NK-92 (cell line): ENCODE data around the gene PLXND1.

Experiments
- DNase-seq: peaks from one replicate; lab custom pipeline; 2025; ENCODE audit not compliant: unreplicated experiment; lab: John Stamatoyannopoulos, UW

Gene PLXND1

DNA sequence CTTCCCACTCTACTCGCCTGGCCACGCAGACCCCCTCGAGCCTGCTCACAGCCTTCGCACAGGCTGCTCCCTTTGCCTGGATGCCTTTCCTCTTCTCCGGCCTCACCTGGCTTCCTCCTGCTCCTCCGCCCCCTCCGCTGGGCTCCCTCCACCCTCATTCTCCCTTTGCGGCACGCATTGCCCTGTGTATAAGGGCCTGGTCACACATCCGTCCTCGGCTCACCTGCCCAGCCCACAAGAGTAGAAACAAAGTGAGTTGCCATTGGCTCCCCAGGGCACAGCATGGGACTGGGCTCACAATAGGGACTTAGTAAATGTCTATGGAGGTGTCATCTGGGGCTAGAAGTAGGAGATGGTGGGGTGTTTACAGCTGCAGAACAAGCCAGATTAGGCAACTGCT lies 4.2 kb downstream of the PLXND1 start:
- DNase-seq = no peak

DNA sequence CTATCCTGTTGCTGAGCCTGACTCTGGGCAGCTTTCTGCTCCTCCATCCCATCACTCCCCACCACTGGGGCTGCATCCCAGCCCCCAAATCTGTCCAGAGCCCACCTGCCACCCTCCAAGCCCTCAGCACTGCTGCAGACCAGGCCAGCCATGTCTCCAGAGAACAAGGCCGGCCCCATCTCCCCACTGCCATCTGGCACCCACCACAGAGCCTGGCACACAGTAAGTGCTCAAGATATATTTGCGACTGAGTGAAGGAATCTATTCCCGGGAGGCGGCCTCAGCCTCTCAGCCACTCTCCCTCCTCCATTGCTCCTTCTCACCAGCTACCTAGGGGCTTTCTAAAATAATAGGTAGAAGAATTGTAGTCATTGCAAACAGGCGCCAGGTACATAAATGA lies 4.8 kb downstream of the PLXND1 start:
- DNase-seq = no peak

DNA sequence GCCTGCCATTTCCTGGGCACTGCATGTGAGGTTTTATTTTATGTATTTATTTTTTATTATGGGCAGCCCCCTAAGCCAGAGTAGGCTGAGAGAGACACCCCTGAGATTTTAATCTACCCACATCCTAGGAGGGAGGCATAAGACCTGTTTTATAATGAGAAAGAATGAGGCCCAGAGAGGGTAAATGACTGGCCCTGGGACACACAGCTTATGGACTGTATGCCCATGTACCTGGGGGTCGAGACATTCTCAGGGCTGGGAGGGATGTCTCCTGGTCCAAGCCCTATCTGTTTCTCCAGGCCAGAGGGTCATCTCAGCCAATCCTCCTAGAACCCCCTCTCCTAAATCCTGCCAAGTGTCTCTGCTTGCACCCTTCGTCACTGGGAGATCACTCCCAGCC lies 6.1 kb downstream of the PLXND1 start:
- no peak for DNase-seq

DNA sequence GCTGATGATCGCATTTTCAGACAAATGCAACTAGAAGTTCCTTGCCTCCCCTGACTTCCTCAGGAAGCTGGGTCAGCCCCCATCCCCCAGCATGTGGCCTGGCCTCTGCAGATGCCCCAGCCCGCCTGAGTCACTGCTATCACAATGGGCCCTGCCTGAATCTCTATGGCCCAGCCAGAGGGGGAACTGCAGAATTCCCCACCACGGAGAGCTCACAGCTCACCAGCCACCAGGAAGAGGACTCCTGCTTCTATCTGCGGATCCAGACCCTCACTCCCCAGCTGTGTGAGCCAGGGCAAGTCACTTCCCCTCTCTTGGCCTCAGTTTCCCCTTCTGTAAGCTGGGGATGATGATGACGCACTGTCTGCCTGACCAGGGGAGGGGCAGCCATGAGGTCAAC lies 6.9 kb downstream of the PLXND1 start:
- DNase-seq = no peak

DNA sequence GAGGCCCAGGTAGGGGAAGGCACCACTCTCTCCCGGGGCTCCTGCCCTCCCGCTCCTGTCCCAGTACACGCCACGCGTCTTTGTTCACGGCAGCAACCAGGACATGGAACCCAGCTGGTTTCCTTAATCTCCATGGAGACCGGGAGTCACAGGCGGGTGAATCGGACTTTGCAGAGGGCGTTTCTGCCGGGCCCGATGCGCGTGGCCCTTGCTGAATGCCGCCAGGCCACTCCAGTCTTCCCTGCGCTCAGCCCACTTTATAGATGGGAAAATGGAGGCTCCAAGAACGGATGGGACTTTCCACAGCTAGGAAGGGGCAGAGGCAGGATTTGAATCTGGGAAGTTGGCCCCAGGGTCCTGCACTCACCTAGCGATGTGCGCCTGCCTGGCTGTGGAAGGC lies 7.4 kb downstream of the PLXND1 start:
- no peak for DNase-seq

DNA sequence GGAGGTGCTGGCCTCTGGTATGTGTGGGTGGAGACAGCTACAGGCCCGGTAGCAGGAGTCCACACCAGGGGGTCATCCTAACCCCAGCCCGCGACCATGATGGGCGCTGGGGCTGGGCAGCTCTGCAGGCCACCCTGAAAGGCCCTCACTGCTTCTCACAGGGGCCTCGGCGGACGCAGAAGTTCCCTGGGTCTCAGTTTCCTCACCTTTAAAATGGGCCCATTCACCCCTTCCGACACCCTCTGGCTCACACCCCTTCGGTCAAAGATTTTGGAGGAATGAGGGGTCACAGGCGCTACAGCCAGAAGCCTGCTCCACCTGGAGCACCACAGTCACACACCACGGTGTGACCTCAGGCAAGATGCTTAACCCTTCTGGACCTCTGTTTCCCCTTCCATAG lies 8.0 kb downstream of the PLXND1 start:
- DNase-seq = no peak

DNA sequence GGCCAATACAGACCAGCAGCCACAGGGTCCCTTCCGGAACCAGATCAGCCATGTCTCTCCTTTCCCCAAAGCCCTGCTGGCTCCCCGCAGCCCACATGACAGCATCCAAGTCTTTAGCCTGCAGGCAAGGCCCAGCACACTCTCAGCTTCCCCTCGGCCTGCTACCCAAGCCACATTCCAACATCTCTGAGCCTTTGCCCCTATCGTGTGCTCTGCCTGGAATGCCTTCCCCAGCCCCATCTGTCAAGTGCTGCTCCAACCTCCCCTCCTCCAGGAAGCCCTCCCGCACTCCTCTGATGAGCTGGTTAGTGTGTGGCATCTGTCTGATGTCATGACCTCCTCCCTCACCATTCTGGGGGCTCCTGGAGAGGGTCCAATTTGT lies 8.5 kb downstream of the PLXND1 start:
- no peak for DNase-seq

DNA sequence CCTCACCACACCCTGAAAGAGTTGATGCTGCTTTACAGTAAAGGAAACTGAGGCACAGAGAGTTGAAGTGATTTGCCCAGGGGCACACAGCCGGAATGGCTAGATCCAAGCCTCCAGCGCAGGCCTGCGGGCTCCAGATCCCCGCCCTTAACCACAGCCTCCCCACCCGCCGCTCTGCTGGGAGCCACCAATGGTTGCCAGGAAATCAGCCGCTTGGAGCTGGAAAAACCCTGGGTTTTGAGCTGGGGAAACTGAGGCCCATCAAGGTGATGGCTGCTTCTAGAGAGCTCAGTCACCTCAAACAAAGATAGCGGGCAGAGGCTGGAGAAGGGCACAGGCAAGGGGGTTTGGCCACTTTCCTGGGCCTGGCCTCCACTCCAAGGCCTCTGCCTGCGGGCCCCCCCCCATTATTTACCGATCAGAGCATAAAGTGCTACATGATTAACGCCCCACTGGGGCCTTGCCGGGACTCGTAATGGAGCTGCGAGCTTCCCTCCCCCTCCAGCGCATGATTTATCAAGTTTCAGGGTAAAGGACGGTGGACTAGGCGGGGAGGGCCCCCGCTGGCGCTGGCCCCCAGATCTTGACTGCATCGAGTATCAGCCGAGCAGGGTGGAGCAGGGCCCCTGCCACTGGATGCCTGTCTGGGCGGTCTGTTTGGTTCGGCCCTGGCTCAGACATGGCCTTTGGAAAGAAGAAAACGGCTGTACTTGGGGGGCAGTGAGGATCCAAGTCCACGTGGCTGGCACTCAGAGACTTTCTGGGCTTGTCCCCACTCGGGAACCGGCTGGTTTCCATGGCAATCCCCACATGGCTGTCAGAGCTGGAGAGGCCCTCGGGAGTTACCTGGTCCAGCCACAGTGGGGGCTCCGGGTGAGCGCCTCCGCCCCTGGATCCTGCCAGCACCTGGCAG lies 9.1 kb downstream of the PLXND1 start:
- DNase-seq = no peak

DNA sequence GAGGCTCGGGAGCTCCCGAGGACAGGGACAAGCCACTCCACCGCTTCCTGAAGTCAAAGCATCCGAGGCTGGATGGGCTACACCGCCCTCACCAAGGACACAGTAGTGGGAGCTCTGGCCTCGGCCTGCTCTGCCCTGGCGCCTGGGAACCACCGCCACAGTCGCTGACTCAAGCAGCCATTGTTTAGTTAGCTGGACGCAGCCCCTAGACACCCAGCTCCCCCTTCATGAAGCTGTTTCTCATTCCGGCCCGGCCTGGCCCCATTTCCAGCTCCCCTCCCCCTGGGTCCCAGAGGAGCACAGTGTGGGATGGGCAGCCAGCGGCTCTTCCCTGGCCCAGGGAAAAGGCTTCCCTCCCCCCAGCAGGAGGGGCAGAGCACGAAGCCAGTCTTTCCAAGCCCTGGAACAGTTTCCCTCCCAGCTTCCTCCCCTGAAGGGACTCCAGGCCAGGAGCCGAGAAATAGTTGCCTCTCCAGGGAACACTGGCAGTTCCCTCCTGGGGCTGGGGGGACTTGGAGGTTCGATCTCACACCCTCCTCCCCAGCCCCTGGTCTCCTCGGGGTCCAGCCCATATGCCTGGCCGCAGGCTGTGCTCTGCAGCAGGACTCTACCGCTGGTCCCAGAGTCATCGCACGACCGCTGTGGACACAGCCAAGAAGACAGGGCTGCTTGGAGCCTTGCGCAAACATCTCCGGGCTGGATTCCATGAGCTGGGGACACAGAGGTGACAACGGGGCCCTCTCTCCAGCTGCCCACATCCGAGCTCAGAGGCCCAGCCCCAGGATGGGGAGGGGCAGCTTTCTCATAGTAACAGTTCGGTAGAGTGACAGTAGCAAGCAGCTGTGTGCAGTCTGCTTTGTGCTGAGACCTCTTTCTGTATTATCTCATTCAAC lies 10.0 kb downstream of the PLXND1 start:
- no peak for DNase-seq

DNA sequence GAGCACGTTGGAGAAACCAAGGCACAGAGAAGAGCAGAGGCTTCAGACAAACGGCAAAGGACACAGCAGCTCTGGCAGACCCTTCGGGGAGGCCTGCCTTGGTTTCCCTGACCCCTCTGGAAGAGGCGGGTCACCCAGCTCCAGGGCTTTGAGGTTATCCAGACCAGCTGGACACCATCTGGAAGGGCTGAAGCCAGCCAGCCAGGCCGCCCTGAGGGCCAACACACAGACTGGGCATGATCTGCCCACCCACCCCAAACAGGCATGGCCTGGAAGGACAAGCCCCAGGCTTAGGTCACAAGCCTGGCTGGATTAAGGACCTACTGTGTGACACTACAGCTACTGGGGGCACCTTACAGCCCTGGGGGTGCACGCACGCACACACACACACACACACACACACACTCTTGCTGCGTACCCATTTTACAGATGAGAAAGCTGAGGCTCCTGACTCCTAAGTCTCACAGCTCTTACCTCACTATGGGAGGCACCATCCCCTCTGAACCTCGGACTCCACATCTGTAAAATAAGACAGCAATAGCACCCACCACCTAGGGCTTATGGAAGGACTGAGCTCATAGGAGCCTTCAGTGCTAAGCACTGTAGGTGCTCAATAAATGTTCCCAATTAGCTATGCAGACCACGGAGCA lies 10.8 kb downstream of the PLXND1 start:
- DNase-seq = no peak

DNA sequence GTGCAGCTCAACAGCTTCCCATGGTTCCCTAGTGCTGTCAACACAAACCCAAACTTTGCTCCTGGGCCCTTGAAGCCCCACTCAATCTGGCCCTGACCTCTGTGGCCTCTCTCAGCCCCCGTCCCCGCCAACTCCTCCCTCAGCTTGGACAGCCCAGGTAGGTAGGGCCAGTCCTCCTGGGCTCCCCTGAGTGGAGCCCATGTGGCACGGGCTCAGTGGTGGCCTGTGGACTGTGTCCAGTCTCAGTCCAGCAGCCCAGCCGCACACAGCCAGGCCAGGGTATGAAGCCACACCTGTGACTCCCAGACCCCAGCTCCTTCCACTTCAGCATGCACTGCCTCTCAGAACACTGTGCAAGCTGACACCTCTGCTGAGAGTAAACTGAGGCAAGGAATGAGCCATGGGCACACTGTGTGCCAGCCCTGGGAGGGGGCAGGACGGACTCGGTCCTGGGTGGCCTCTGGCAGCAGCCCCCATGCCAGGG lies 11.5 kb downstream of the PLXND1 start:
- no peak for DNase-seq

DNA sequence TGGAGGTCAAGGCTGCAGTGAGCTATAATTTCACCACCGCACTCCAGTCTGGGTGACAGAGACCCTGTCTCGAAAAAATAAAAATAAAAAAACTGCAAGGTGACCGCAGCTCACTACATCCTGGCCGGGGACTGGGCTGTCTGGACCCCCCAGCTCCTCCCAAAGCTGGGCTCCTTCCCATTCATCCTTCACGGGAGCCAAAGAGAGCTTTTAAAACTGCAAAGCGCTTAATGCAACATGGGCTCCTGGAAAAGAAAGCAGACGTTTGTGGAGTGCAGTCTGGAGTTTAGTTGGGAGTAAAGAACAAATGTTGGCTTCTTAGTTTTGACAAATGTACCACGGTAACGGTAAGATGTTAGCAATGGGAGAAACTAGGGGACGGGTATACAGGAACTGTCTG lies 12.1 kb downstream of the PLXND1 start:
- no peak for DNase-seq

DNA sequence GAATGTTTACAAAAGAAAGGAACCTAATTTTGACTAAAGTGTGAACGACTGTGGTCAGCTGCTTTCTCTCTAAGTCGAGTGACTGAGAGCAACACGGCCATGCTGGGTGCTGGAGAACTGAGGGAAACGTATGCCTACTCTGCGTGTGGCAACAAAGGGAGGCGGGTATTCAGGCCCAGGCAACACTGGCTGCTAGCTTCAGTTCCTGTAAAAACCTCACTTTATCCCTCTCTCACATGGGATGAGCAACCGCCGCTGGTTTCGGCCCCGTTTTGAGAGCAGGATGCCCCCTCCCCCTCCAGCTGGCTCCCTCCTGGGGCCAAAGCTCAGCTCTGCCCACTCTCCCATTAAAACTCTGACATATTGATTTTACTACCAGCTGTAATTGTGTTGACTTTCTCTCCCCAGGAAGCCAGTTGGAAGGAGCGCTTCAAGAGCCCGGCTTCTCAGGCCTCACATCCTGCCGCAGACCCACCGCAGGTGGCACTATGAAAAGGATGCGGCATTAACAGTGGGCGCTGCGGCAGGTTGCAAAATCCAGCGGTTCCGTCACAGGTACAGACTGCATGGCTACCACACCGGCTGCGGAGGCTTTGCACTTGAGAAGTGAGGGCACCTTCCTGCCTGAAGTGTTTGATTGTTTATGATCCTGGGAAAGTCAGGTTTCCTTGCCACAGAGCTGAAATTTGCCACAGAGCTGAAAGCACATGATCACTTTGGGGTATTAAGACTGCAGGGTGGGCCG lies 12.7 kb downstream of the PLXND1 start:
- DNase-seq = no peak

DNA sequence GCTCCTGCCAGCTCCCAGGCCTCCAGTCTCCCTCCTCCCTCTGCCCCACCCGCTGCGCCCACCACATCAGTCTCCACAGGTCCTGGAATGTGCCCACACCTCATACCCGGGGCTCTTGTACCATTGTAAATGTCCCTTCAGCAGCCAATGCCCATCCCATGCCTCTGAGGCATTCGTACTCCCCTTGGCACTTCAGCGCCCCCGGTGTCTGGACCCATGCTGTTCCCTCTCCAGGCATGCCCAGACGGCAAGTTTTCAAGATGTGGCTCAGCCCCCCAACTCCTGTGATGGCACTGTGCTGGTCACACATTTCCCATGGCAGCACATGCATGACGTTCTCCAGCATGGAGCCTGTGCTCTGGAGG lies 13.3 kb downstream of the PLXND1 start:
- no peak for DNase-seq

DNA sequence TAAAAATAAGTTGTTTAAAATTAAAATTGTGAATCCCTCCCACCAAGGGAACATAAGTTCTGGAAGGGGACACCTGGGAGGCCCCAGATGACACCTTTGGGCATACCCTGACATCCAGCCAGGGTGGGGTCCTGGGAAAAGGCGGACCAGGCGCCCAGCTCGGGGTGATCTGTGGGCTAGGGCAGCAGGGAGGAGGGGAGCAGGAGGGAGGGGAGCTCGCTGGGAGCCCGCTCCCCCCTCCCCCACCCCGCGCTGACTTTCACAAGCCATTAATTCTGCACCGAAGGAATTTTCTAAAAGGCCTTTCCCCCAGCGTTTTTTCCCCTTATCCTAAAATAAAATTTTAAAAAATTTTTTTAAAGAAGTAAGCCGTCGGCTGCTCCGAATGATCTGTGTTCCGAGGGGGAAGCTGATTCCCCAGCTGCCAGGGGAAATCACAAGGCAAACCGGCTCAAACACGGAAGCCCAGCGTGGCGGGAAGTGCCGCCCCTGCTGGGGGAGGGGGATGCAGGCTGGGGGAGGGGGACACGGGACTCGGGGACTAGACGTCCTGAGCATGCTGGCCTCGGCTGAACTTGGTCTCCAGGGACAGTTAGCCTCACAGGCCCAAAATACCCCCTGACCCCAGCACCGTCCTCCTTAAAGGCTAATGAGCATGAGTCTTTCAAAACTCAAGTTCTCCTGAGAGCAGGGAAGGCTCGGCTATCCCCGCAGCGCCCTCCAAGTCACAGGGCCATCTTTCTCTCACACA lies 13.9 kb downstream of the PLXND1 start:
- no peak for DNase-seq

DNA sequence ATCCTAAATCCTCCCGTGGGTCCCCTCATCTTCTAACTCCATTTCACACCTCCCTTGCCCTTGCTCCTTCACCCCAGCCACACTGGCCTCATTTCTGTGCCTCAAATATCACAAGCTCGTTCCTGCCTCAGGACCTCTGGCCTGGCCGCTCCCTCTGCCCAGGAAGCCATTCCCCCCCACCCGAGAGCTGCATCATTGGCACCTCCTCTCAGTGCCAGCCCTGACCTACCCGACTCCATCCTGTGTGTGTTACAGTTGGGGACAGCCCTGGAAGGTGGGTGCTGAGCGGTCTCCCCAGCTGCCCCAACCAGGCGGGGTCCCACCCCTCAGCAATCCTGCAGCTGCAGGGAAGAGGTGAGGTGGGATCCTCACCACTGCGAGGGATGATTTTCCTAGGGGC lies 14.5 kb downstream of the PLXND1 start:
- DNase-seq = no peak

DNA sequence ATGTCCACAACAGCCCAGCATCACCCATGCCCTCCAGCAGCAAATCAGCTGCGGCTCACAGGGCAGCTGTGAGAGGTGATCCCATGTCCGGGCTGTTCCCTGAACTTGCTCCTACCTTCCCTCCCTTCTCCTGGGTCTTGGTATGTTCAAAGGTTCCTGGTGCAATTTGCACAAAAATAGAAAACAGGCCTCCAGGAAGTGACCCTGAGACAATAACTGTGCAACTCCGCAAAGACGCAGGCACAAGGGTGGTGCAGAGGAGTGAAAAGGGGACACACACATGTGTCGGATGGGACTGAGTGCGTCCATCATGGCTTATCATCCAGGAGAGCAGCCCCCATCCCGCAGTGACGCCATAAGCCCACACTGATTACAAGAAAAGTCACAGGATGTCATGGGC lies 16.3 kb downstream of the PLXND1 start:
- DNase-seq = no peak

DNA sequence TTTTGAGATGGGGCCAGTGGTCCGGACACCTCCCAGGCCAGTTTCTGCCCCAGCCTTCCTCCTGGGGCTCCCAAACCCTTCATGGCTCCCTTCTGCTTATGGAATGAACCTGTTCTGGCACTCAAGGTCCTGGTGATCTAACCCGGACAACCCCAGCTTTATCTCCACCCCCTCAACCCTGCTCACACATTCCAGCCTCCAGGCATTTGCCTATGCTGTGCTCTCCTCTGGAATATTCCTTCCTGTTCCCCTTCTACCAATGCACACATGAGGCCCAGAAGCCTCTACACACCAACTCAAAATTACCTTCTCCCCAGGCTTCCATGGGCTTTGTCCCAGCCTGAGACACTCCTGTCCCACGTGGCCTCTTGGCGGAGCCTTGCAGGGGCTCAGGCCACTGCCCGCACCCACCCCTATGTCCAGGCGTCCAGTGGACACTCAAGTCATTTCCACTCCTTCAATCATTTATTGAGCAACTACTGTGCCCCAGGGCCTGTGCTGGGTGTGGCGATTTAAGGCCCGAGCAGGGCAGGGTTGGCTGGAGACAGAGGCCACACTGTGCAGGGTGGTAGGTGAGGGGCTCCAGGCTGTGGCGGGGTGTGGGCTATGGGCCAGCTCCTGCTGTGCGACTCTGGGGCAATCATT lies 18.8 kb downstream of the PLXND1 start:
- no peak for DNase-seq

DNA sequence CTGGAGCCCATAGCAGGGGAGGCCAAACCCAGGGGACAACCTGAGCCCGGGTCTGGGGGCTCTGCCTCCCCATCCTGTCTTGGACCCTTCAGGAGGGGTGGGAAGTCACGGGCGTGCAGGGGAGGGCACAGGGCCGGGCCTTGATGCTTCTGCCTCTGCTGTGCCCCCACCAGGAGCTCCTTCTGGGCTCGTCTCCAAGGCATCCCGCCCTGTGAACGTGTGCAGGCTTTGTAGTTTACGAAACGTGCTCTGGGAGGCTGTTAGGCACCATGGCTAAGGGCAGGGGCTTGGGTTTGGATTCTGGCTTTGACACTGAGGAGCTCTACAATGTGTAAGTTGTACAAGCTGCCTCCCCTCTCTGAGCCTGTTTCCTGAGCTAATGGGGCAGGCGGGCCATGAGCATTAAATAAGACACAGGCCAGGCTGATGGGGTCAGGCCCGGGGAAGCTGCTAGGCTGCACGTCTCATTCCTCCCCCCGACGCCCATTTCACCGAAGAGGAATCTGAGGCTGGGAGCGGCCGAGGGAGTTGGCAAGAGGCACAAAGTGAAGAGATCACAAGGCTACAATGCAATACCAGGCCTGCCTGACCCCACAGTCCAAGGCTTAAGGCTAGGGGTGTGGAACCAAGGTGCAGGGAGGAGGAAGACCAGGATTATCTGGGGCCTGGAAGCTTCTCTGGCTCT lies 19.6 kb downstream of the PLXND1 start:
- no peak for DNase-seq
